Left lung (tissue), 14 donors: ENCODE data around the gene TMEM143. TPM values are rescaled to one million over a fixed set of nuclear protein-coding genes. Genes with fewer than 3 reads are reported as not detected.

Experiments
- ATAC-seq: fragments of 200-7000 bp; cut with Tn5 transposase; one replicate; pipeline ENCODE4 v1.9.1; 2020; ENCODE audit warnings: moderate library complexity
- DNase-seq, 4 donors: peaks; one replicate each; pipeline ENCODE4 v3.0.0-alpha.2; 2013 to 2020
- H3K27ac ChIP-seq, 2 donors: fragments of 200-600 bp; sonication (generic) in 1 of 2; one replicate each; pipeline versions ENCODE4 v1.5.0 to v1.8.0; 2020 to 2021
- H3K27me3 ChIP-seq, 2 donors: fragments of 200-600 bp; sonication (generic) in 1 of 2; one replicate each; pipeline versions ENCODE4 v1.5.0 to v1.8.0; 2020 to 2021
- H3K36me3 ChIP-seq, 2 donors: fragments of 200-600 bp; sonication (generic) in 1 of 2; one replicate each; pipeline versions ENCODE4 v1.5.0 to v1.8.0; 2020 to 2021
- H3K4me1 ChIP-seq, 2 donors: fragments of 200-600 bp; one replicate each; pipeline ENCODE4 v1.8.0; 2021
- H3K4me3 ChIP-seq, 2 donors: fragments of 200-600 bp; sonication (generic) in 1 of 2; one replicate each; pipeline versions ENCODE4 v1.5.0 to v1.8.0; 2020 to 2021; ENCODE audit warnings: mild to moderate bottlenecking in 1 of 2
- H3K9me3 ChIP-seq, 2 donors: fragments of 200-600 bp; sonication (generic) in 1 of 2; one replicate each; pipeline versions ENCODE4 v1.5.0 to v1.8.0; 2020 to 2021
- CTCF ChIP-seq, 2 donors: fragments of 200-600 bp; sonication (generic) in 1 of 2; IDR thresholded peaks; one replicate each; pipeline versions ENCODE4 v1.5.0 to v1.8.0; 2021; ENCODE audit warnings: antibody characterized with exemption in 2 of 2
- intact Hi-C, 2 donors: fragments of 100-400 bp; cut with DNase I; formaldehyde crosslinking; loops; one replicate each; pipeline versions ENCODE4 v1.11.2 to v1.14.2; 2022
- long read RNA-seq, 12 donors: library from polyadenylated mRNA in 2 of 12; unstranded in 2 of 12; transcript quantifications; one replicate each; pipeline ENCODE4 v2.0.0 and lab custom pipeline, GENCODE V29; 2019 to 2026
- polyA plus RNA-seq, 6 donors: library from polyadenylated mRNA; unstranded; fragments of 120-200 nt; gene quantifications; one replicate each; pipeline ENCODE4 v1.2.1, GENCODE V29; 2013; ENCODE audit not compliant: insufficient read length in 6 of 6
- total RNA-seq, 2 donors: library from RNA; stranded (reverse); fragmentation: NEBNext Ultra II Directional; extraction: Animal tissue kit (Norgen Biotek cat#: 25700); gene quantifications; one replicate each; pipeline ENCODE4 v1.2.1, GENCODE V29; 2021
- donor health status: DM: no; HTN: yes; CAD: no.
- donor health status: DM: no; HTN: no; CAD: no.

TMEM143 gene
- 10 to 100 TPM in 1 of 2 donors, 1 to 10 TPM in 1; 9.8 to 10.6 TPM for total RNA-seq
- 10 to 100 TPM in 1 of 6 donors, 1 to 10 TPM in 5; 7.5 to 10.1 (median 8.9) TPM for polyA plus RNA-seq
- long read RNA-seq, donor 1, result 0 reads
- long read RNA-seq, donor 2, result 0 reads
- long read RNA-seq, donor 3, result 0 reads
- long read RNA-seq, donor 4, partial matches to known transcripts, result 2 of 7 reads
- long read RNA-seq, donor 4, other reads (novel, unspliced or antisense), result 3 of 7 reads
- long read RNA-seq, donor 5, partial matches to known transcripts, result 0 of 4 reads
- long read RNA-seq, donor 5, other reads (novel, unspliced or antisense), result 0 of 4 reads
- long read RNA-seq, donor 6, result 0 reads
- long read RNA-seq, donor 7, result 0 reads
- long read RNA-seq, donor 8, partial matches to known transcripts, result 0 of 1 reads
- long read RNA-seq, donor 8, other reads (novel, unspliced or antisense), result 0 of 1 reads
- long read RNA-seq, donor 9, result 0 reads
- long read RNA-seq, donor 10, partial matches to known transcripts, result 0 of 8 reads
- long read RNA-seq, donor 10, other reads (novel, unspliced or antisense), result 2 of 8 reads
- long read RNA-seq, donor 11, result 0 reads
- long read RNA-seq, donor 12, result 0 reads

DNA sequence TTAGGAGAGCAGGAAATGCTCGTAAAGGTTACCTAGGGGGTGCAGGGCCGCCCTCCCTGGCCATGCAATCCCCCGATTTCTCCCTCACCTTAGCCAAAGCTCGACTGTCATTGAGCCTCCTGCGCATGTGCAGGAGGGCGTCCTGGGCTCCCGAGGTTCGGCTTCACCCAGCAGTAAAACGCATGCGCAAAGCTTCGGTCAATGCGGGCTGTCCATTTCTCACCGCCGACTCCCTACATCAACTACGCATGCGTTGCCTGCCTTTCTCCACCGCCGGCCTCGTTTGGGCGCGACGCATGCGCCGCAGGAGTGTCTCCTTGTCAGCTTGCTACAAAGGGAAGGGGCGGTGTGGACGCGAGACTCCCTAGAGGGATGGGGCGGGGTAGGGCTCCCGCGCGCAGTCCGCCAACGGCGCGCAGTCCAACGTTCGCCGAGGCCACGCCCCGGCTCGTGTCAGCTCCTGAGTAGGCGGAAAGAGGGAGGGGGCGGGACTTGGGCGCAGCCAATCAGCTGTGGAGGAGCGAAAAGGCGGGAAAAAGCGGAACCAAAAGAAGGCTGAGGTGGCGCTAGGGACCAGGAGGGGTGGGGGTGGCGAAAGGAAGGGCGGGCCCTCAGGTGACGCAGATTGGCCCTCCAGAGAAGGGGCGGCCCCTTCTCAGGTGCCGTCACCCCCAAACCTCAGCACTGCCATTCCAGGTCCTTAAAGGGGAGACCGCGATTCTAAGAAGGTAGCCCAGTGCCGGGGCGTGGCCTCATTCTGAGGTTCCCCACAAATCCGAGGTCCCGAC is at the start of gene TMEM143, which contains the start of gene SYNGR4:
Gene TMEM143, minus strand, starts transcription at position 131 of the 788 bp plus-strand sequence. Its CDS starts 20 bp downstream, at position 111.
Gene SYNGR4, plus strand, starts transcription at position 558 of the 788 bp plus-strand sequence. CDS start 1,476 bp downstream, outside the sequence.
- peak within 1 kb of the TSS; percentile 91 to 96 for H3K27ac ChIP-seq
- peak; percentile 93 for ATAC-seq
- TF ChIP-seq CTCF (IDR thresholded peaks at IDR 0.05), result peak in 1 of 2 donors; percentile 17
- peak within 1 kb of the TSS; percentile 55 to 61 for H3K4me3 ChIP-seq
- DNase-seq, result peak; percentile 99 to 100 (median 100)
- intact Hi-C loops, result no loop called here
- H3K4me1 ChIP-seq, result peaks cover 0 to 18% of the 10 kb centered on the region in 2 donors
- H3K9me3 ChIP-seq, result no peaks in the 10 kb centered on the region
- no peaks in the 10 kb centered on the region for H3K36me3 ChIP-seq
- H3K27me3 ChIP-seq, result no peaks in the 10 kb centered on the region

- H3K4me1 ChIP-seq, result no peaks in the 10 kb centered on the region
- DNase-seq (no peak), ATAC-seq (no peak)
- H3K27ac ChIP-seq, result no peak overlapping the region
- H3K36me3 ChIP-seq, result no peaks in the 10 kb centered on the region
- intact Hi-C loops, result no loop called here
- no peaks in the 10 kb centered on the region for H3K9me3 ChIP-seq
- H3K4me3 ChIP-seq, result no peak overlapping the region
- no peak for TF ChIP-seq CTCF (IDR thresholded peaks at IDR 0.05)
- H3K27me3 ChIP-seq, result peaks cover 0 to 20% of the 10 kb centered on the region in 2 donors
Measured at GRCh38 chr19:48405850-48406249, 42.1 kb upstream of the TMEM143 start.

DNA sequence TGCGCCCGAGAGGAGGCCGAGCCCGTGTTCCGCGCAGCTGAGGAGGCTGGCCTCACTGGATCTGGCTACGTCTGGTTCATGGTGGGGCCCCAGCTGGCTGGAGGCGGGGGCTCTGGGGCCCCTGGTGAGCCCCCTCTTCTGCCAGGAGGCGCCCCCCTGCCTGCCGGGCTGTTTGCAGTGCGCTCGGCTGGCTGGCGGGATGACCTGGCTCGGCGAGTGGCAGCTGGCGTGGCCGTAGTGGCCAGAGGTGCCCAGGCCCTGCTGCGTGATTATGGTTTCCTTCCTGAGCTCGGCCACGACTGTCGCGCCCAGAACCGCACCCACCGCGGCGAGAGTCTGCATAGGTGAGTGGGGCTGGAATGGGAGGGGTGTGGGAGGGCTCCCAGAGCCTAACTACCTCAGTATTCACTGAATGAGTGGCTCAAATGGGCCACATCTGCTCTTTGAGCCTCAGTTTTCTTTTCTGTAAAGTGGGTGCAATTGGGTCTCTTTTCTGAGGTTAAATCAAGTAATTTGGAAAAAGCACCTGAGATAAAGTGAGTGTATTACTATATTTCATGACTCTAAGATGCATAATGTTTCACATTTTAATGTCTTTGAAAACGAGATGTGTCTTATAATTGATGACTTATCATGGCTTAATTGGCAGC is 41.4 kb upstream of the TMEM143 start:
- Histone ChIP-seq H3K4me3 (no peak overlapping the region), H3K4me1 (no peaks in the 10 kb centered on the region), H3K9me3 (no peaks in the 10 kb centered on the region), H3K27me3 (peaks cover 0 to 20% of the 10 kb centered on the region in 2 donors), H3K27ac (no peak overlapping the region), H3K36me3 (no peaks in the 10 kb centered on the region)
- intact Hi-C loops, result no loop called here
- DNase-seq (no peak), ATAC-seq (no peak)
- no peak for TF ChIP-seq CTCF (IDR thresholded peaks at IDR 0.05)

- no peak overlapping the region for H3K4me3 ChIP-seq
- peak; percentile 48 for ATAC-seq
- no peaks in the 10 kb centered on the region for H3K9me3 ChIP-seq
- peaks cover 0 to 6% of the 10 kb centered on the region in 2 donors for H3K4me1 ChIP-seq
- DNase-seq, result no peak
- H3K27me3 ChIP-seq, result peaks cover 0 to 24% of the 10 kb centered on the region in 2 donors
- H3K36me3 ChIP-seq, result no peaks in the 10 kb centered on the region
- no peak overlapping the region for H3K27ac ChIP-seq
- no peak for TF ChIP-seq CTCF (IDR thresholded peaks at IDR 0.05)
- intact Hi-C loops, result no loop called here
Measured at GRCh38 chr19:48403606-48404005, 39.9 kb upstream of the TMEM143 start.
